GM21576 (cell line): ENCODE results near the gene RALGAPA2.
"Not testable (repeated sequence)": the region's sequence is repeated elsewhere in the genome, so short reads cannot be mapped to it uniquely, and the experiment has no call there.

Source experiments
- ATAC-seq: cut with Tn5 transposase; IDR thresholded peaks from one replicate; pipeline ENCODE4 v1.9.1; 2021; ENCODE audit warnings: mild to moderate bottlenecking, moderate library complexity; ENCODE audit not compliant: unreplicated experiment

The RALGAPA2 gene

GRCh38 chr20:20355503-20355902 lies 356.9 kb downstream of the RALGAPA2 start:
- not testable (repeated sequence) for ATAC-seq

GRCh38 chr20:20353576-20353975 lies 358.9 kb downstream of the RALGAPA2 start:
- ATAC-seq, result no peak

- ATAC-seq, result no peak
Observed at GRCh38 chr20:20344476-20344875, 368.0 kb downstream of the RALGAPA2 start.

- no peak for ATAC-seq
Observed at GRCh38 chr20:20343932-20344331, 368.5 kb downstream of the RALGAPA2 start.
